Upper lobe of left lung (tissue), 6 donors: ENCODE measurements around the gene CC2D1B. TPM values are rescaled to one million over a fixed set of nuclear protein-coding genes. Genes with fewer than 3 reads are reported as not detected.

Experiments used
- ATAC-seq, 2 donors: fragments of 200-7000 bp; cut with Tn5 transposase; one replicate each; pipeline ENCODE4 v1.9.1; 2022; ENCODE audit warnings: mild to moderate bottlenecking in 2 of 2, moderate library complexity in 2 of 2; ENCODE audit not compliant: low FRiP score in 2 of 2
- DNase-seq, 2 donors: peaks; one replicate each; pipeline ENCODE4 v3.0.0-alpha.2; 2019 to 2020
- H3K27ac ChIP-seq, 4 donors: fragments of 200-600 bp; sonication (generic); one replicate each; pipeline ENCODE4 v1.5.1; 2016 to 2019
- H3K27me3 ChIP-seq, 4 donors: fragments of 200-600 bp; sonication (generic); one replicate each; pipeline ENCODE4 v1.5.1; 2017 to 2019
- H3K36me3 ChIP-seq, 4 donors: fragments of 200-600 bp; sonication (generic); one replicate each; pipeline ENCODE4 v1.5.1; 2016 to 2019
- H3K4me1 ChIP-seq, 4 donors: fragments of 200-600 bp; sonication (generic); one replicate each; pipeline ENCODE4 v1.5.1; 2018 to 2019
- H3K4me3 ChIP-seq, 4 donors: fragments of 200-600 bp; sonication (generic); one replicate each; pipeline ENCODE4 v1.5.1; 2017 to 2019; ENCODE audit warnings: mild to moderate bottlenecking in 2 of 4, moderate library complexity in 1 of 4
- H3K9me3 ChIP-seq, 4 donors: fragments of 200-600 bp; sonication (generic); one replicate each; pipeline ENCODE4 v1.5.1; 2018 to 2019
- CTCF ChIP-seq, 6 experiments: fragments of 450-650 bp in 4 of 6; fragments of 200-600 bp in 2 of 6; sonication (generic) in 2 of 6; IDR thresholded peaks; one replicate each; pipeline ENCODE4 v1.5.1; 2016 to 2019; ENCODE audit warnings: antibody characterized with exemption in 6 of 6
- EP300 ChIP-seq, 4 donors: sonication (generic); formaldehyde crosslinking; IDR thresholded peaks; one replicate each; pipeline ENCODE4 v1.5.1; 2017; ENCODE audit warnings: antibody characterized with exemption in 4 of 4, control low read depth in 2 of 4
- POLR2A ChIP-seq, 4 donors: fragments of 450-650 bp; IDR thresholded peaks; one replicate each; pipeline ENCODE4 v1.5.1; 2016 to 2017; ENCODE audit warnings: antibody characterized with exemption in 4 of 4, mild to moderate bottlenecking in 2 of 4
- POLR2AphosphoS5 ChIP-seq, 2 donors: sonication (generic); formaldehyde crosslinking; IDR thresholded peaks; one replicate each; pipeline ENCODE4 v1.5.1; 2017; ENCODE audit warnings: antibody characterized with exemption in 2 of 2
- WGBS, 2 donors: methylation state at CpG; one replicate each; pipeline ENCODE4 v1.1.5; 2017 to 2018; 5-methylcytosine and 5-hydroxymethylcytosine counted together
- total RNA-seq, 6 donors: library from RNA; depleted of rRNA in 4 of 6; stranded (reverse); fragments of >200 nt in 4 of 6; gene quantifications; one replicate each; pipeline versions ENCODE4 v1.1.0 to v1.2.1, GENCODE V29; 2016 to 2021
- donor health status: DM: no; HTN: no; CAD: no; lungs with moderate emphysema.
- donor health status: DM: no; HTN: yes; CAD: no; lungs with severe emphysema.

The CC2D1B gene
- total RNA-seq, 6 donors from 2014 or later: 40.8 to 77.2 (median 63.3) TPM

DNA sequence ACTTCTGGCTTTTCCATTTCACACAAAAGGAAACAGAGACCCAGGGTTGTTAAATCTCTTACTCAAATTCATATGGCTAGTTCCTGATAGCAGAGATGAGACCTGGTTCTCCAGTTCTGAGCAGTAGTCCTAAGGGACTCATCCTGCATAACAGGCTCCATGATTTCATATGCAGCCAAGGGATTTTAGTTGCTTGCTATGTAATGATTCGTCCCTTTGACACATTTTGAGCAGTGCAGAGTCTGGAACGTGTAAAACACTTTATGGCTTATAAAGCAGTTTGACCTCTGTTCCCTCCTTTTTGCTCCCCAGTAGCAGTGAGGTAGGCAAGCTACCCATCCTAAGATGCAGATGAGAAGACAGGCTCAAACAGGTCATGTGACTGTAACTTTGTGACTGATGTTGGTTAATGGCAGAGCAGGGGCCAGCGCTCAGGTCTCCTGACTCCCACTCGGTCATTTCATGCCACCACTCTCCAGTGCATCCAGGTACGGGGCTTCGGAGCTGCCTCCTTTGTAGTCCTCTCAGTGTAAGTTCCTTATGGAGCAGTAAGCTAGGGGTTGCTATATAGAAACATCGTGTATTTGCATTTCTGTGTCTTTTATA lies 24.2 kb downstream of the CC2D1B start:
- peaks cover 0 to 40% (median 7%) of the 10 kb centered on the region in 4 donors for H3K36me3 ChIP-seq
- no peak for ATAC-seq
- DNase-seq: no peak
- no peaks in the 10 kb centered on the region for H3K27me3 ChIP-seq
- H3K9me3 ChIP-seq: no peaks in the 10 kb centered on the region
- no peak overlapping the region for H3K27ac ChIP-seq
- TF ChIP-seq CTCF (IDR thresholded peaks at IDR 0.05) (no peak), EP300 (IDR thresholded peaks at IDR 0.05) (no peak), POLR2A (IDR thresholded peaks at IDR 0.05) (no peak), POLR2AphosphoS5 (IDR thresholded peaks at IDR 0.05) (no peak)
- no peak overlapping the region for H3K4me3 ChIP-seq
- H3K4me1 ChIP-seq: no peaks in the 10 kb centered on the region
- WGBS, 2 donors: 90 to 94% methylated on average over 6 of the region's 7 CpGs

- Histone ChIP-seq H3K4me1 (no peaks in the 10 kb centered on the region), H3K4me3 (no peak overlapping the region), H3K9me3 (no peaks in the 10 kb centered on the region), H3K27me3 (no peaks in the 10 kb centered on the region), H3K36me3 (peaks cover 0 to 38% (median 7%) of the 10 kb centered on the region in 4 donors), H3K27ac (no peak overlapping the region)
- TF ChIP-seq POLR2AphosphoS5 (IDR thresholded peaks at IDR 0.05) (no peak), EP300 (IDR thresholded peaks at IDR 0.05) (no peak), POLR2A (IDR thresholded peaks at IDR 0.05) (no peak), CTCF (IDR thresholded peaks at IDR 0.05) (no peak)
- ATAC-seq (no peak), DNase-seq (no peak)
- 72 to 86% methylated on average over 2 of the region's 2 CpGs for WGBS, 2 donors
These were observed 28.6 kb downstream of the CC2D1B start for GRCh38 chr1:52337439-52337838.

GRCh38 chr1:52334906-52335528 lies 31.0 kb downstream of the CC2D1B start:
- DNase-seq (no peak), ATAC-seq (no peak)
- Histone ChIP-seq H3K4me1 (no peaks in the 10 kb centered on the region), H3K27me3 (no peaks in the 10 kb centered on the region), H3K9me3 (no peaks in the 10 kb centered on the region), H3K36me3 (peaks cover 0 to 33% (median 6%) of the 10 kb centered on the region in 4 donors), H3K27ac (no peak overlapping the region), H3K4me3 (no peak overlapping the region)
- WGBS, 2 donors: 85% methylated on average over 3 of the region's 3 CpGs
- TF ChIP-seq CTCF (IDR thresholded peaks at IDR 0.05): no peak
- no peak for TF ChIP-seq POLR2AphosphoS5 (IDR thresholded peaks at IDR 0.05)

- H3K36me3 ChIP-seq: peaks cover 0 to 12% (median 1%) of the 10 kb centered on the region in 4 donors
- TF ChIP-seq CTCF (IDR thresholded peaks at IDR 0.05) (no peak), POLR2AphosphoS5 (IDR thresholded peaks at IDR 0.05) (no peak), EP300 (IDR thresholded peaks at IDR 0.05) (no peak), POLR2A (IDR thresholded peaks at IDR 0.05) (no peak)
- ATAC-seq: no peak
- 95 to 97% methylated on average over 1 of the region's 1 CpG for WGBS, 2 donors
- H3K27ac ChIP-seq: no peak overlapping the region
- DNase-seq: no peak
- no peak overlapping the region for H3K4me3 ChIP-seq
- no peaks in the 10 kb centered on the region for H3K9me3 ChIP-seq
- no peaks in the 10 kb centered on the region for H3K27me3 ChIP-seq
- no peaks in the 10 kb centered on the region for H3K4me1 ChIP-seq
These were observed 33.6 kb downstream of the CC2D1B start for GRCh38 chr1:52332411-52332810.

GRCh38 chr1:52328615-52329014 lies 37.4 kb downstream of the CC2D1B start:
- 91 to 98% methylated on average over 1 of the region's 1 CpG for WGBS, 2 donors
- H3K27ac ChIP-seq: no peak overlapping the region
- TF ChIP-seq CTCF (IDR thresholded peaks at IDR 0.05): no peak

More at GRCh38 chr1:52328615-52329014, 37.4 kb downstream of the CC2D1B start:
- H3K27me3 ChIP-seq: no peaks in the 10 kb centered on the region
- H3K9me3 ChIP-seq: no peaks in the 10 kb centered on the region
- ATAC-seq: no peak
- no peaks in the 10 kb centered on the region for H3K4me1 ChIP-seq
- H3K36me3 ChIP-seq: peaks cover 0 to 5% (median 0%) of the 10 kb centered on the region in 4 donors
- no peak overlapping the region for H3K4me3 ChIP-seq
- no peak for DNase-seq
